Calu3 (cell line): Measurements from ENCODE around the gene PTPRF. TPM values are rescaled to one million over a fixed set of nuclear protein-coding genes. Genes with fewer than 3 reads are reported as not detected.

Source experiments
- BruUV-seq: library from RNA; stranded (reverse); fragments of 400-500 nt; replicated peaks from 2 replicates; lab custom pipeline; 2021; lab: Mats Ljungman, UMichigan
- CTCF ChIA-PET: fragments of 300-600 bp; sonication (Branson Sonifier 250); formaldehyde crosslinking; loops from one replicate; lab custom pipeline; 2022; ENCODE audit warnings: antibody characterized with exemption; lab: Charles Lee
- DNase-seq: peaks from one replicate; pipeline ENCODE4 v3.0.0; 2022
- H3K27ac Mint-ChIP-seq: one replicate; pipeline ENCODE4 v1.8.0; 2022; ENCODE audit warnings: mixed read lengths; ENCODE audit not compliant: unreplicated experiment
- H3K27me3 Mint-ChIP-seq: one replicate; pipeline ENCODE4 v1.8.0; 2022; ENCODE audit warnings: mixed read lengths; ENCODE audit not compliant: unreplicated experiment
- H3K36me3 Mint-ChIP-seq: one replicate; pipeline ENCODE4 v1.8.0; 2022; ENCODE audit warnings: mild to moderate bottlenecking, moderate library complexity, mixed read lengths; ENCODE audit not compliant: insufficient read depth, unreplicated experiment
- H3K4me1 Mint-ChIP-seq: one replicate; pipeline ENCODE4 v1.8.0; 2022; ENCODE audit warnings: mild to moderate bottlenecking, low read depth, mixed read lengths; ENCODE audit not compliant: unreplicated experiment
- H3K4me3 Mint-ChIP-seq: one replicate; pipeline ENCODE4 v1.8.0; 2022; ENCODE audit warnings: mild to moderate bottlenecking, low read depth, moderate library complexity, mixed read lengths; ENCODE audit not compliant: unreplicated experiment
- H3K9me3 Mint-ChIP-seq: one replicate; pipeline ENCODE4 v1.8.0; 2022; ENCODE audit warnings: low read depth, mixed read lengths; ENCODE audit not compliant: unreplicated experiment
- CTCF ChIP-seq: fragments of 200-600 bp; IDR thresholded peaks from one replicate; pipeline ENCODE4 v1.8.0; 2022; ENCODE audit warnings: antibody characterized with exemption; ENCODE audit not compliant: unreplicated experiment
- intact Hi-C: fragments of 100-400 bp; cut with micrococcal nuclease; formaldehyde crosslinking; loops from one replicate; pipeline ENCODE4 v1.10.0; 2022; ENCODE audit not compliant: unreplicated experiment
- total RNA-seq: library from RNA; stranded (reverse); gene quantifications from 2 replicates; pipeline ENCODE4 v1.2.3, GENCODE V29; 2022

PTPRF gene
- total RNA-seq, 1 experiment from 2014 or later = 318 TPM

- intact Hi-C loops = no loop called here
- H3K4me1 Mint-ChIP-seq = no peaks in the 10 kb centered on the region
- H3K27me3 Mint-ChIP-seq = no peaks in the 10 kb centered on the region
- CTCF ChIA-PET = no interaction called here
- no peak overlapping the region for H3K27ac Mint-ChIP-seq
- H3K4me3 Mint-ChIP-seq = no peak overlapping the region
- no peaks in the 10 kb centered on the region for H3K9me3 Mint-ChIP-seq
- peaks cover 6% of the 10 kb centered on the region for H3K36me3 Mint-ChIP-seq
- BruUV-seq = no TSS peak
- no peak for DNase-seq
- TF ChIP-seq CTCF = no peak
Measured at GRCh38 chr1:43564551-43565348, 34.1 kb downstream of the PTPRF start.

- no peak overlapping the region for H3K4me3 Mint-ChIP-seq
- no TSS peak for BruUV-seq
- no peaks in the 10 kb centered on the region for H3K27me3 Mint-ChIP-seq
- peaks cover 14% of the 10 kb centered on the region for H3K36me3 Mint-ChIP-seq
- H3K9me3 Mint-ChIP-seq = no peaks in the 10 kb centered on the region
- no peak for DNase-seq
- TF ChIP-seq CTCF = no peak
- intact Hi-C loops = no loop called here
- H3K27ac Mint-ChIP-seq = no peak overlapping the region
- no peaks in the 10 kb centered on the region for H3K4me1 Mint-ChIP-seq
- CTCF ChIA-PET = no interaction called here
Measured at GRCh38 chr1:43565600-43566360, 35.1 kb downstream of the PTPRF start.

- peaks cover 18% of the 10 kb centered on the region for H3K36me3 Mint-ChIP-seq
- no peaks in the 10 kb centered on the region for H3K27me3 Mint-ChIP-seq
- intact Hi-C loops = no loop called here
- H3K4me3 Mint-ChIP-seq = no peak overlapping the region
- H3K27ac Mint-ChIP-seq = no peak overlapping the region
- no TSS peak for BruUV-seq
- CTCF ChIA-PET = no interaction called here
- no peaks in the 10 kb centered on the region for H3K4me1 Mint-ChIP-seq
- no peak for TF ChIP-seq CTCF
- no peak for DNase-seq
- H3K9me3 Mint-ChIP-seq = no peaks in the 10 kb centered on the region
Measured at GRCh38 chr1:43566382-43567044, 35.8 kb downstream of the PTPRF start.

GRCh38 chr1:43569175-43569574 lies 38.5 kb downstream of the PTPRF start:
- BruUV-seq = no TSS peak

More at GRCh38 chr1:43569175-43569574, 38.5 kb downstream of the PTPRF start:
- no peaks in the 10 kb centered on the region for H3K27me3 Mint-ChIP-seq
- no peak for DNase-seq
- TF ChIP-seq CTCF = no peak
- peaks cover 6% of the 10 kb centered on the region for H3K4me1 Mint-ChIP-seq
- H3K4me3 Mint-ChIP-seq = no peak overlapping the region
- intact Hi-C loops = no loop called here
- peaks cover 27% of the 10 kb centered on the region for H3K36me3 Mint-ChIP-seq
- H3K9me3 Mint-ChIP-seq = no peaks in the 10 kb centered on the region
- CTCF ChIA-PET = no interaction called here
- no peak overlapping the region for H3K27ac Mint-ChIP-seq
